DMS114 treated with DMSO at 0.1 percent for 48 hours (cell line): ENCODE results near the gene ZNF574.
"Not testable (repeated sequence)": the region's sequence is repeated elsewhere in the genome, so short reads cannot be mapped to it uniquely, and the experiment has no call there.

Source experiments
- DNase-seq: peaks from one replicate; lab custom pipeline; 2025; ENCODE audit not compliant: unreplicated experiment; lab: John Stamatoyannopoulos, UW

Gene ZNF574

GRCh38 chr19:42096255-42096837 lies 20.4 kb downstream of the ZNF574 start:
- DNase-seq, result no peak

DNA sequence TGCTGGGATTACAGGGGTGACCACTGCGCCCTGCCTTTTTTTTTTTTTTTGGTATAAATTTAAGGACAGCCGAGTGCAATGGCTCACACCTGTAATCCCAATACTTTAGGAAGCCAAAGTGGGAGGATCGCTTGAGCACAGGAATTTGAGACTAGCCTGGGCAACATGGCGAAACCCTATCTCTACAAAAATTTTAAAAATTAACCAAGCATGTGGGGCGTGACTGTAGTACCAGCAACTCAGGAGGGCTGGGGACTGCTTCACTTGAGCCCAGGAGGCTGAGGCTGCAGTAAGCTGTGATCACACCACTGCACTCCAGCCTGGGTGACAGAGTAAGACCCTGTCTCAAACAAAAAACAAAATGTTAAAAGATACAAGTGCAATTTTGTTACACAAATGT lies 21.5 kb downstream of the ZNF574 start:
- no peak for DNase-seq

- DNase-seq, result no peak
Measured at GRCh38 chr19:42098781-42099180, 22.8 kb downstream of the ZNF574 start.

- DNase-seq, result no peak
Measured at GRCh38 chr19:42099336-42099925, 23.5 kb downstream of the ZNF574 start.

DNA sequence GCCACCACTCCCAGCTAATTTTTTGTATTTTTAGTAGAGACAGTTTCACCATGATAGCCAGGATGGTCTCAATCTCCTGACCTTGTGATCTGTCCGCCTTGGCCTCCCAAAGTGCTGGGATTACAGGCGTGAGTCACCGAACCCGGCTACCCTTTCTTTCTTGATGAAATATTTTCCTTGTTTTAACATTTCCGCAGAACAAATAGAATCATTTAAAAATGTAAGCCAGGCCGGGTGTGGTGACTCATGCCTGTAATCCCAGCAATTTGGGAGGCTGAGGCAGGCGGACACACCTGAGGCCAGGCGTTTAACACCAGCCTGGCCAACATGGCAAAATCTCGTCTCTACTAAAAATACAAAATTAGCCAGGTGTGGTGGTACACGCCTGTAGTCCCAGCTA lies 24.3 kb downstream of the ZNF574 start:
- DNase-seq, result not testable (repeated sequence)

- DNase-seq, result no peak
Measured at GRCh38 chr19:42102877-42103276, 26.9 kb downstream of the ZNF574 start.

- DNase-seq, result no peak
Measured at GRCh38 chr19:42105368-42105767, 29.4 kb downstream of the ZNF574 start.

DNA sequence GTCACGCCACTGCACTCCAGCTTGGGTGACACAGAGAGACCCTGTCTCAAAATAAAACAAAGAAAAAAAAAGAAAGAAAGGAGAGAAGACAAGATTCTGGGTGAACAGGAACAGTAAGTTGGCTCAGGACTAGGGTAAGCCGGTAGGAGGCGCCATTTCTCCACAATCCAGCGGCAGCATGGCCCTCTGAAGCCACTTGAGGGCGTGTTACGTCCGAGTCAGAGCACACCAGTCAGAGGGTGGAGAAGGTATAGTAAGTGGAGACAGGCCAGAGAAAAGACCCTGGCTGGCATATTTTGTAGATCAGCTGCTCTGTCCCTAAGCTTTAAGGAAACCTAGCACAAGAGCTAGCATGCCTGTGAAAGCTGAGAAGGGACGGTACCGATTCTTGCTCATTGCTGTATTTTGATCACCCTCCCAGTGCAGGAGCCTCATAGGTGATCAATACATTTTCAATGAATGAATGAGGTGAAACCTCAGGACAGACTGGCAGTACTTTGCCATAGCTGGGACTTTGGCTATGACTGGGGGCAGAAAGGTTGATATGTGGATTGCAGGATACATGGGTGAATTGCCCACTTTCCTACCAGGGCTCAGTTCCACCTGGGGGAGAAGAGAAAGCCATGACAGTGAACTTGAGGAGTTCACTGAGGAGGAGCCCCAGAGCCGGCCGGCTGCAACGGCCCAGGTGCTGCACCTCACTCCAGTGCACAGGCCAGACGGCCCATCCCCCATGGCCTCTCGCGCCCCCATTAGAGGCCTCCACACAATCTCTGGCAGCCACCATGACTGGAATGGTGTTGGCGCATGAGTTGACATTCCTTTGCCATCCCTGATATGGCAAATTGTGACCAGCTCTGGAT lies 32.8 kb downstream of the ZNF574 start:
- peak; percentile 73 for DNase-seq

DNA sequence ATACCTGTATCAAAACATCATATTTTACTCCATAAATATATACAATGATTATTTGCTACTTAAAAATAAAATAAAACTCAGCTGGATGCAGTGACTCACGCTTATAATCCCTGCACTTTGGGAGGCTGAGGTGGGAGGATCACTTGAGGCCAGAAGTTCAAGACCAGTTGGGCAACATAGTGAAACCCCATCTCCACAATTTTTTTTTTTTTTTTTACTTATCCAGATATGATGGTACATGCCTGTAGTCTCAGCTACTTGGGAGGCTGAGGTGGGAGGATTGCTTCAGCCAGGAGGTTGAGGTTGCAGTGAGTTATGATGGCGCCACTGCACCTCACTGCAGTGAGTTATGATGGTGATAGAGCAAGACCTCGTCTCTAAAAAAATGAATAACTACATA lies 33.9 kb downstream of the ZNF574 start:
- no peak for DNase-seq

DNA sequence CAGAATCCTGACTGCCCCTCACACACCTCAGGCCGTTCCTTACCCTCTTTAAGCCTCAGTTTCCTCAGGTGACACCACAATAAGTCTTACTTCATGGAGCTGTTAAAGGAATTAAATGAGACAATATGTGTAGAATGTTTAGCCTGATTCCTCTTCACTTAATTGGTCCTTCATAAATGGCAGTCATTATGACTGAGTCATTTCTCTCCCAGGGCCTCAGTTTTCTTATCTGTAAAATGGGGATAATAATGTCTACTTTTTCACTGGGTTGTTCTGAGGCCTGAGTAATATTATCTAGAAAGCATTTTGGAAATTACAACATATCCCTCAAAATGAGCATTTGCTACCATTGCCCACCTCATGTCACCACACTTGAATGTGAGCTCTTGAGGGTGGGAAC lies 34.7 kb downstream of the ZNF574 start:
- DNase-seq, result no peak

DNA sequence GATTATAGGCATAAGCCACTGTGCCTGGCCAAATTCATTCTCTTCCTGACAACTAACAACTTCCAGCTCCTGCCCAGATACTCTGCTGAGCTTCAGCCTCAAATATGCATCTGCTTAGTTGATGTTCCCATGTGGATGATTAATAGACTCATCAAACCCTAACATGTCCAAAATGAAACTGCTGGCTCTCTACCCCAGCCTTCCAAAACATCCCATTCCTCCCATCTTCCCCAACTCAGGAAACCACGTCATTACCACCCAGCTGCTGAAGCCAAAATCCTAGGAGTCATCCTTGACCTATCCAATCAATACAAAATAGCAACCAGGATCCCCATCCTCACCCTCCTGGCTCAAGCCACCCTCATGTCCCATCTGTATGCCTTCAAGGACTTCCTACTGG lies 35.4 kb downstream of the ZNF574 start:
- DNase-seq, result no peak

GRCh38 chr19:42111811-42112210 lies 35.8 kb downstream of the ZNF574 start:
- DNase-seq, result no peak

DNA sequence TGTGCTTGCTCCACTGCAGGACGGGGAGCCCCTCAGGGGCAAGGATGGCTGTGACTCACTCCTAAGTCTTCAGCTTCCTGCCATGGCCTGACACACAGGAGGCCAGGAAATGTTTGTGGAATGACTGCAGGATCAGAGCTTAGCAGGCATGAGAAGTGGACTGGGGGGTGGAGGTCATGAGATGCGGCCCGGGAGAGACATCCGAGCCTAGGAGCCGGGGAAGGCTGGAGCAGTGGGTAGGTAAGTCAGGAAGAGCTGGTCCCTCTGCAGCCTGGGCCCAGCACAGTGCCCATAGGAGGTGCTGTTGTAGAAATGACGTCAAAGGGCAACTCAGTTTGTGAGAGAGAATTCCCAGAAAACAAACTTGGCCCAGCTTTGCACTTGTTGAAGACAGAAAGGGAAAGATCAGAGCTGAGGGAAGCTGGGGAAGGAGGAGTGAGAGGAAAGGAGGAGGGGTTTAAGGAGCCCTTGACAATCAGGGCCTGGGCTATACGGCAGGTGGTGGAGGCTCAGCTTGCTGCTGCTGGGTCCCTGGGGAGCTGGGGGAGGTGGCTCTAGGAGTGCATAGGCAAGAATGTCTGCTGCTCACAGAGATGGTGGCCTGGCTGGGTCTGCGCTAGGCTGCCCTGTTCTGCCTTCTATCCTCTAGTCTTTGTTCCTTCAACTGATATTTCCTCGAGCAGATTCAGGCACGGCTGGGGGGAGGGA lies 37.8 kb downstream of the ZNF574 start:
- DNase-seq, result no peak

DNA sequence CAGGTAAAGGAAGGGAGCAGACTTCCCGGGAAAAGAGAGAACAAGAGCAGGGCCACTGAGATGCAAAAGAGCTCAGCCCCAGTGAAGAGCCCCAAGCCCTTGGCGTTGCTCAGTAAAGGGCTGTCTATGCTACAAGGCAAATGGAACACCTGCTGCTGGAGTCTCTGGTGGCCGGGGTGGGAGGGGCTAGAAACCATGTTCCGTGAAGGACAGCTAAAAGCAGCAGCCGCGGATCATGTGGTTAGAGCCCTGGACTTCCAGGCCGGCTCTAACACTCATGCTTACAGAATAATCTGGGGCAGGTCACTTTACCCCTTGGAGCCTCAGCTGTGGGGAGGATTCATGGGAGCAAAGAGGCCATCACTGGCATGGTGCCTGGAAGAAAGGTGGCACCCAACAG lies 38.4 kb downstream of the ZNF574 start:
- DNase-seq, result no peak

DNA sequence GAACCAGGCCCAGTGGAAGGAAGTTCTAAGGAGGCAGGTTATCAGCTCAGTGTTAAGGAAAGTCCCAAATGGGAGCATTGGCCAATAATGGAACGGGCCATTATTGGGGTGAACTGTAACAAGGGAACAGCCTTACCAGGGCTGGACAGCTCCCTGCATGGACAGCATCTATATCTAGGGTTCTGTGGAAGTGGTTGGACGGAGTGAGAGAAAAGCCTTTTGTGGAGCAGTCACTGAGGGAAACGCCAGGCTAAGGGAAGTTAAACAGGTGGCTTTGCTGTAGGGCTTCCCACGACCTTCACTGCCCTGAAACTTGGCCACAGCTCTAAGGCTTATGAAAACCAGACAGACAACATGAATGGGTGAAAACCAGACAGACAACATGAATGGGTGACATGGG lies 39.3 kb downstream of the ZNF574 start:
- DNase-seq, result no peak

GRCh38 chr19:42115705-42116104 lies 39.7 kb downstream of the ZNF574 start:
- no peak for DNase-seq

DNA sequence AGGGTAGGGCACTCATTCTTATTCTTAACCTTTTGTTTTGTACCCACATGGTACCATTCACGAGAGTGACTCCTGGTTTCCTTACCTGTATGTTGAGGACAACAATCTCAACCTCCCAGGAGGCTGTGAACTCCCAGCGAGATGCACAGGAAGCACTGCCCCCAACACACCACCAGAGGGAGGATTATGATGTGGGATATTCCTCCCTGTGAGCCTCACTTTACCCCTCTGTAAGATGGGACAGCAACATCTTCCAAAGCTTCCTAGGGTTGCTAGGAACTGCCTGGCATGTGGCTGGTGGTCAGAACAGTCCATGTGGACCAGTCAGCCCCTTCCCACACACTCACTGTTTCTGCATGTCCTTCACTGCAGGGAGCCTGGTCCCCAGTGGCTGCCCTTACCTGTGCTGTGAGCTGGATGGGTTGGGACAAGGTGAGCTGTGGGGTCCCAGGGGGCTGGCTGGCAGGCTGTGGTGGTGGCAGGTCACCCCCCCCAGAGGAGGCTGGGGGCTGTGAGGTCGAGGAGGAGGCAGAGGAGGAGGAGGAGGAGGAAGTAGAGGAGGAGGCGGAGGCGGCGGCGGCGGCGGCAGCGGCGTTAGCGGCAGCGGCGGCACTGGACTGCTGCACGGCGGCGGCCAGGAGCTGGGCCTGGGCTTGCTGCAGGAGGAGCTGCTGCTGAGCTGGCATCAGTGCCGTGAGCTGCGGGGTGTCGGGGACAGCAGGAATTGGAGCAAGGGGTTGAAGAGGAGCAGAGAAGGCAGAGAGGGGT lies 40.5 kb downstream of the ZNF574 start:
- DNase-seq, result no peak

GRCh38 chr19:42117076-42117475 lies 41.1 kb downstream of the ZNF574 start:
- no peak for DNase-seq

- no peak for DNase-seq
Measured at GRCh38 chr19:42120276-42120980, 44.5 kb downstream of the ZNF574 start.

- DNase-seq, result no peak
Measured at GRCh38 chr19:42121036-42121621, 45.2 kb downstream of the ZNF574 start.
